Tibial nerve (tissue), 4 donors: ENCODE data around the gene SSH2. TPM values are rescaled to one million over a fixed set of nuclear protein-coding genes. Genes with fewer than 3 reads are reported as not detected.

Source experiments
- DNase-seq, 2 donors: peaks; one replicate each; pipeline ENCODE4 v3.0.0-alpha.2; 2019; ENCODE audit warnings: low spot score in 2 of 2
- H3K27ac ChIP-seq, 4 donors: fragments of 200-600 bp; sonication (generic) in 3 of 4; one replicate each; pipeline ENCODE4 v1.5.1; 2017 to 2019; ENCODE audit warnings: mild to moderate bottlenecking in 1 of 4
- H3K27me3 ChIP-seq, 2 donors: fragments of 200-600 bp; sonication (generic) in 1 of 2; one replicate each; pipeline versions ENCODE4 v1.5.1 to v1.6.0; 2017 to 2019
- H3K36me3 ChIP-seq, 3 donors: fragments of 200-600 bp; sonication (generic); one replicate each; pipeline ENCODE4 v1.5.1; 2018 to 2019
- H3K4me1 ChIP-seq, 4 donors: fragments of 200-600 bp; sonication (generic) in 3 of 4; one replicate each; pipeline ENCODE4 v1.5.1; 2017 to 2019
- H3K4me3 ChIP-seq, 4 donors: fragments of 200-600 bp; sonication (generic) in 3 of 4; one replicate each; pipeline ENCODE4 v1.5.1; 2017 to 2019; ENCODE audit warnings: mild to moderate bottlenecking in 1 of 4, moderate library complexity in 1 of 4
- H3K9me3 ChIP-seq, 4 donors: fragments of 200-600 bp; sonication (generic) in 3 of 4; one replicate each; pipeline ENCODE4 v1.5.1; 2017 to 2019
- CTCF ChIP-seq, 5 experiments: fragments of 200-600 bp in 3 of 5; fragments of 450-650 bp in 2 of 5; sonication (generic) in 3 of 5; IDR thresholded peaks; one replicate each; pipeline ENCODE4 v1.5.1; 2016 to 2019; ENCODE audit warnings: antibody characterized with exemption in 5 of 5, mild to moderate bottlenecking in 3 of 5, moderate library complexity in 2 of 5
- EP300 ChIP-seq, 2 donors: sonication (generic); formaldehyde crosslinking; IDR thresholded peaks; one replicate each; pipeline ENCODE4 v1.6.1; 2017; ENCODE audit warnings: antibody characterized with exemption in 2 of 2, mild to moderate bottlenecking in 1 of 2
- POLR2A ChIP-seq, 2 donors: fragments of 450-650 bp; IDR thresholded peaks; one replicate each; pipeline ENCODE4 v1.6.1; 2017; ENCODE audit warnings: antibody characterized with exemption in 2 of 2, mild to moderate bottlenecking in 2 of 2, moderate library complexity in 2 of 2
- WGBS, 2 donors: methylation state at CpG; one replicate each; pipeline ENCODE4 v1.1.5; 2018; 5-methylcytosine and 5-hydroxymethylcytosine counted together
- total RNA-seq, 4 donors: library from RNA; depleted of rRNA; stranded (reverse); fragments of >200 nt; gene quantifications; one replicate each; pipeline ENCODE4 v1.1.0, GENCODE V29; 2016

SSH2 gene
- total RNA-seq, 4 donors from 2014 or later, result 51.3 to 67.1 (median 55.7) TPM

GRCh38 chr17:29833801-29834200, 96.2 kb downstream of the SSH2 start:
- H3K27ac ChIP-seq, result no peak overlapping the region
- no peaks in the 10 kb centered on the region for H3K36me3 ChIP-seq
- H3K4me1 ChIP-seq, result peaks cover 0 to 6% (median 0%) of the 10 kb centered on the region in 4 donors
- no peaks in the 10 kb centered on the region for H3K27me3 ChIP-seq
- H3K4me3 ChIP-seq, result no peak overlapping the region
- 93 to 95% methylated on average over 1 of the region's 1 CpG for WGBS, 2 donors
- no peak for DNase-seq
- no peaks in the 10 kb centered on the region for H3K9me3 ChIP-seq
- TF ChIP-seq EP300 (IDR thresholded peaks at IDR 0.05) (no peak), POLR2A (IDR thresholded peaks at IDR 0.05) (no peak)

DNA sequence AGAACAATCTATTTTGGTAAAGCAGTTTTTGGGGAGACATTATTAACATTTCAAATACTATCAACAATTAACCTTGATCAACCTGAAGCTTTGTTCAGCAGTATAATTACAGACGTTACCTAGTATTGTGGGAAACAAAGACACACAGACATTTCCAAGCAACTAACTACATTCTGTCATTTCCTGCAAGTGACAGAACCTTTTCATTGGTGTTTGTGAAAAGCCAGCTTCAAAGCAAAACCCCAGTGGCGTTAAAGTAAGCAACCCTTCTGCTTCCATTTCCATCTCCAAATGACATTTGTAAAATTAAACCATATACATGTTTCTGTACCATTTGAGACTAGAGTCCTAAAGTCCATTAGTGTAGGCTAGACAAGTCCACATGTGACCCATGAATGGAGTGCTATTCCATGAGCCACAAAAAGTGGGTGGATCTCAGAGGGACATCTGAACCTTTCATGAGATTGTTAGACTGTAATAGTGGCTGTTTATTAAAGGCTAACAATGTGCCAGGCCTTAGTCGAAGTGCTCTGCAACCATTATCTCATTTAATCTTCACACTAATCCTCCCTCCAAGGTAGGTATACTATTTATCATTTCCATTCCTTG, 101.2 kb downstream of the SSH2 start:
- Histone ChIP-seq H3K36me3 (no peaks in the 10 kb centered on the region), H3K9me3 (no peaks in the 10 kb centered on the region), H3K27me3 (no peaks in the 10 kb centered on the region), H3K4me3 (no peak overlapping the region), H3K27ac (no peak overlapping the region), H3K4me1 (no peaks in the 10 kb centered on the region)
- WGBS, 2 donors, result 78 to 81% methylated on average over 3 of the region's 3 CpGs
- TF ChIP-seq POLR2A (IDR thresholded peaks at IDR 0.05) (no peak), CTCF (IDR thresholded peaks at IDR 0.05) (no peak), EP300 (IDR thresholded peaks at IDR 0.05) (no peak)
- DNase-seq, result no peak

- Histone ChIP-seq H3K4me1 (no peaks in the 10 kb centered on the region), H3K27ac (no peak overlapping the region), H3K4me3 (no peak overlapping the region), H3K36me3 (no peaks in the 10 kb centered on the region), H3K9me3 (no peaks in the 10 kb centered on the region), H3K27me3 (no peaks in the 10 kb centered on the region)
- DNase-seq, result no peak
- TF ChIP-seq POLR2A (IDR thresholded peaks at IDR 0.05) (no peak), CTCF (IDR thresholded peaks at IDR 0.05) (no peak), EP300 (IDR thresholded peaks at IDR 0.05) (no peak)
Measured at GRCh38 chr17:29827179-29827578, 102.8 kb downstream of the SSH2 start.

GRCh38 chr17:29826114-29826692, 103.8 kb downstream of the SSH2 start:
- DNase-seq, result no peak
- H3K36me3 ChIP-seq, result no peaks in the 10 kb centered on the region
- H3K4me3 ChIP-seq, result no peak overlapping the region
- no peaks in the 10 kb centered on the region for H3K4me1 ChIP-seq
- H3K27me3 ChIP-seq, result no peaks in the 10 kb centered on the region
- H3K9me3 ChIP-seq, result no peaks in the 10 kb centered on the region
- TF ChIP-seq CTCF (IDR thresholded peaks at IDR 0.05), result no peak
- TF ChIP-seq EP300 (IDR thresholded peaks at IDR 0.05), result no peak
- TF ChIP-seq POLR2A (IDR thresholded peaks at IDR 0.05), result no peak
- WGBS, 2 donors, result 87 to 95% methylated on average over 2 of the region's 2 CpGs
- H3K27ac ChIP-seq, result peak overlapping the region in 1 of 4 donors; percentile 16

- Histone ChIP-seq H3K4me3 (no peak overlapping the region), H3K9me3 (no peaks in the 10 kb centered on the region), H3K27ac (peak overlapping the region in 1 of 4 donors; percentile 17), H3K36me3 (no peaks in the 10 kb centered on the region), H3K27me3 (no peaks in the 10 kb centered on the region), H3K4me1 (no peaks in the 10 kb centered on the region)
- no peak for DNase-seq
- WGBS, 2 donors, result 94 to 99% methylated on average over 3 of the region's 3 CpGs
- TF ChIP-seq CTCF (IDR thresholded peaks at IDR 0.05), result no peak
Measured at GRCh38 chr17:29825604-29826003, 104.4 kb downstream of the SSH2 start.
